Measurements from ENCODE around the gene NBL1.

Gene NBL1

GRCh38 chr1:19706136-19706535 is 62.0 kb downstream of the NBL1 start:
- DNase-seq, result no peak

Measured in stimulated activated CD8-positive, alpha-beta memory T cell treated with anti-CD3 and anti-CD28 coated beads, Interleukin-4, amount 100 ng/mL, for 48 hours (primary cell).